Measurements from ENCODE around the gene TRPM5. TPM values are rescaled to one million over a fixed set of nuclear protein-coding genes. Genes with fewer than 3 reads are reported as not detected.

TRPM5 gene
- total RNA-seq, 1 donor from 2014 or later: not detected

- no peak for DNase-seq (ENCODE audit: low spot score)
- intact Hi-C loops (cut with DNase I): loop anchor here (1.0 to 5.0 kb wide), 2 partner anchors 16 to 92 kb away; no protein-coding TSS in a partner anchor
Measured at GRCh38 chr11:2399488-2400068, 44.7 kb downstream of the TRPM5 start.

GRCh38 chr11:2398664-2399355, 45.5 kb downstream of the TRPM5 start:
- intact Hi-C loops (cut with DNase I): loop anchor here (5.0 kb wide), 1 partner anchor 92 kb away; no protein-coding TSS in a partner anchor
- DNase-seq (ENCODE audit: low spot score): no peak

GRCh38 chr11:2397005-2397404, 47.3 kb downstream of the TRPM5 start:
- DNase-seq (ENCODE audit: low spot score): no peak
- intact Hi-C loops (cut with DNase I): loop anchor here (5.0 kb wide), 1 partner anchor 90 kb away; no protein-coding TSS in a partner anchor

GRCh38 chr11:2396471-2396870, 47.8 kb downstream of the TRPM5 start:
- intact Hi-C loops (cut with DNase I): loop anchor here (5.0 kb wide), 1 partner anchor 89 kb away; no protein-coding TSS in a partner anchor
- DNase-seq (ENCODE audit: low spot score): no peak

- no peak for DNase-seq (ENCODE audit: low spot score)
- intact Hi-C loops (cut with DNase I): loop anchor here (5.0 kb wide), 1 partner anchor 89 kb away; no protein-coding TSS in a partner anchor
Measured at GRCh38 chr11:2395856-2396255, 48.5 kb downstream of the TRPM5 start.

GRCh38 chr11:2395211-2395730, 49.0 kb downstream of the TRPM5 start:
- intact Hi-C loops (cut with DNase I): loop anchor here (5.0 kb wide), 1 partner anchor 88 kb away; no protein-coding TSS in a partner anchor
- no peak for DNase-seq (ENCODE audit: low spot score)

- intact Hi-C loops (cut with DNase I): loop anchor here (5.0 kb wide), 1 partner anchor 87 kb away; no protein-coding TSS in a partner anchor
- no peak for DNase-seq (ENCODE audit: low spot score)
Measured at GRCh38 chr11:2394818-2395105, 49.6 kb downstream of the TRPM5 start.

Other genes with a start within 250 kb of the TRPM5 start
- gene ASCL2, start 173.9 kb downstream of the TRPM5 start, total RNA-seq: not detected
- gene C11orf21, start 142.6 kb downstream of the TRPM5 start, total RNA-seq: 23.2 TPM
- 26.2 TPM for gene TSPAN32, start 142.5 kb downstream of the TRPM5 start, total RNA-seq
- gene CD81, start 67.2 kb downstream of the TRPM5 start, total RNA-seq: 663 TPM
- gene TSSC4, start 43.8 kb downstream of the TRPM5 start, total RNA-seq: 36.2 TPM
- gene KCNQ1, start 494 bp upstream of the TRPM5 start, total RNA-seq: 43.0 TPM

Data from cardiac septum (tissue), 1 donor.